OCI-LY3 (cell line): ENCODE measurements around the gene RBFA.

Experiments
- EZH2phosphoT487 ChIP-seq: fragments of 200-600 bp; shearing (Covaris generic); IDR thresholded peaks from 2 replicates; pipeline ENCODE4 v1.6.1; 2018; ENCODE audit warnings: antibody characterized with exemption, mixed run types, low read depth
- TF ChIP-seq, protein P1 (sequence below): fragments of 200-600, 300-600 bp; sonication (generic); IDR thresholded peaks from 2 replicates; pipeline ENCODE4 v1.5.1; 2014; ENCODE audit warnings: antibody characterized with exemption, low read length, low read depth

- TF ChIP-seq, protein P1, sequence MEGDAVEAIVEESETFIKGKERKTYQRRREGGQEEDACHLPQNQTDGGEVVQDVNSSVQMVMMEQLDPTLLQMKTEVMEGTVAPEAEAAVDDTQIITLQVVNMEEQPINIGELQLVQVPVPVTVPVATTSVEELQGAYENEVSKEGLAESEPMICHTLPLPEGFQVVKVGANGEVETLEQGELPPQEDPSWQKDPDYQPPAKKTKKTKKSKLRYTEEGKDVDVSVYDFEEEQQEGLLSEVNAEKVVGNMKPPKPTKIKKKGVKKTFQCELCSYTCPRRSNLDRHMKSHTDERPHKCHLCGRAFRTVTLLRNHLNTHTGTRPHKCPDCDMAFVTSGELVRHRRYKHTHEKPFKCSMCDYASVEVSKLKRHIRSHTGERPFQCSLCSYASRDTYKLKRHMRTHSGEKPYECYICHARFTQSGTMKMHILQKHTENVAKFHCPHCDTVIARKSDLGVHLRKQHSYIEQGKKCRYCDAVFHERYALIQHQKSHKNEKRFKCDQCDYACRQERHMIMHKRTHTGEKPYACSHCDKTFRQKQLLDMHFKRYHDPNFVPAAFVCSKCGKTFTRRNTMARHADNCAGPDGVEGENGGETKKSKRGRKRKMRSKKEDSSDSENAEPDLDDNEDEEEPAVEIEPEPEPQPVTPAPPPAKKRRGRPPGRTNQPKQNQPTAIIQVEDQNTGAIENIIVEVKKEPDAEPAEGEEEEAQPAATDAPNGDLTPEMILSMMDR: no peak
- no peak for TF ChIP-seq EZH2phosphoT487
Measured at GRCh38 chr18:80037300-80037699, 3.1 kb downstream of the RBFA start.
